CD8-positive, alpha-beta memory T cell (primary cell): ENCODE data around the gene ITPR2. TPM values are rescaled to one million over a fixed set of nuclear protein-coding genes. Genes with fewer than 3 reads are reported as not detected.

Experiments used
- CTCF ChIA-PET: fragments of 350-600 bp; sonication (Branson Sonifier 250); formaldehyde crosslinking; loops from one replicate; lab custom pipeline; 2021; ENCODE audit warnings: antibody characterized with exemption; lab: Charles Lee
- POLR2A ChIA-PET: fragments of 350-600 bp; sonication (Branson Sonifier 250); formaldehyde crosslinking; loops from one replicate; lab custom pipeline; 2021; ENCODE audit warnings: antibody characterized with exemption; lab: Charles Lee
- DNase-seq, 5 donors: peaks; one replicate each; pipeline versions ENCODE4 v3.0.0 to v3.0.0-alpha.2; 2020 to 2022; ENCODE audit warnings: mixed read lengths in 1 of 5
- H3K27ac ChIP-seq: one replicate; pipeline ENCODE4 v1.7.0; 2013; ENCODE audit warnings: low read depth, mild to moderate bottlenecking, low read length, moderate library complexity
- H3K27me3 ChIP-seq: 2 replicates; pipeline ENCODE4 v1.7.0; 2013; ENCODE audit warnings: low read length, mild to moderate bottlenecking; ENCODE audit not compliant: insufficient read depth, poor library complexity, severe bottlenecking
- H3K36me3 ChIP-seq: 2 replicates; pipeline ENCODE4 v1.7.0; 2013; ENCODE audit warnings: mild to moderate bottlenecking, low read length, moderate library complexity; ENCODE audit not compliant: insufficient read depth
- H3K4me1 ChIP-seq: 2 replicates; pipeline ENCODE4 v1.7.0; 2013; ENCODE audit warnings: mild to moderate bottlenecking, low read length, moderate library complexity; ENCODE audit not compliant: insufficient read depth
- H3K4me3 ChIP-seq: 2 replicates; pipeline ENCODE4 v1.7.0; 2013; ENCODE audit warnings: mild to moderate bottlenecking, low read length
- H3K9me3 ChIP-seq: 2 replicates; pipeline ENCODE4 v1.7.0; 2013; ENCODE audit warnings: mild to moderate bottlenecking, low read length
- H3K27ac Mint-ChIP-seq, 8 donors: one replicate each; pipeline ENCODE4 v1.8.0; 2020 to 2021; ENCODE audit warnings: mixed read lengths in 8 of 8, mild to moderate bottlenecking in 6 of 8, inconsistent platforms in 3 of 8, moderate library complexity in 3 of 8
- H3K27me3 Mint-ChIP-seq, 2 donors: one replicate each; pipeline ENCODE4 v1.8.0; 2020 to 2021; ENCODE audit warnings: mixed read lengths in 2 of 2, mild to moderate bottlenecking in 1 of 2, moderate library complexity in 1 of 2
- H3K36me3 Mint-ChIP-seq, 3 donors: one replicate each; pipeline ENCODE4 v1.8.0; 2020 to 2021; ENCODE audit warnings: mixed read lengths in 3 of 3, inconsistent platforms in 1 of 3, mild to moderate bottlenecking in 1 of 3
- H3K4me1 Mint-ChIP-seq, 3 donors: one replicate each; pipeline ENCODE4 v1.8.0; 2020 to 2021; ENCODE audit warnings: mixed read lengths in 3 of 3, inconsistent platforms in 1 of 3, mild to moderate bottlenecking in 1 of 3
- H3K4me3 Mint-ChIP-seq, 7 donors: one replicate each; pipeline ENCODE4 v1.8.0; 2020 to 2021; ENCODE audit warnings: mixed read lengths in 7 of 7, mild to moderate bottlenecking in 6 of 7, moderate library complexity in 4 of 7, inconsistent platforms in 2 of 7
- H3K9me3 Mint-ChIP-seq, 5 donors: one replicate each; pipeline ENCODE4 v1.8.0; 2020 to 2022; ENCODE audit warnings: mixed read lengths in 5 of 5, mild to moderate bottlenecking in 3 of 5, moderate library complexity in 2 of 5, inconsistent platforms in 1 of 5
- polyA plus RNA-seq: library from polyadenylated mRNA; unstranded; fragments of 300-500 nt; fragmentation: Illumina TruSeq; gene quantifications from one replicate; pipeline ENCODE4 v1.2.3, GENCODE V29; 2021
- total RNA-seq, 2 experiments: library from RNA; stranded (reverse); gene quantifications; one replicate each; pipeline ENCODE4 v1.2.3, GENCODE V29; 2021

Gene ITPR2
- total and polyA plus RNA-seq, 3 experiments from 2014 or later, result 13.0 to 29.4 (median 24.0) TPM

- Histone ChIP-seq H3K27ac (no peak overlapping the region), H3K4me3 (no peak overlapping the region), H3K9me3 (no peaks in the 10 kb centered on the region), H3K36me3 (peaks cover 15% of the 10 kb centered on the region), H3K27me3 (no peaks in the 10 kb centered on the region), H3K4me1 (no peaks in the 10 kb centered on the region)
- H3K27ac Mint-ChIP-seq, result peak overlapping the region in 1 of 8 donors; percentile 43
- H3K4me1 Mint-ChIP-seq, result no peaks in the 10 kb centered on the region
- H3K9me3 Mint-ChIP-seq, result no peaks in the 10 kb centered on the region
- CTCF ChIA-PET, result no interaction called here
- POLR2A ChIA-PET, result no interaction called here
- no peak for DNase-seq
- H3K4me3 Mint-ChIP-seq, result no peak overlapping the region
- no peaks in the 10 kb centered on the region for H3K27me3 Mint-ChIP-seq
- H3K36me3 Mint-ChIP-seq, result peaks cover 43 to 79% (median 46%) of the 10 kb centered on the region in 3 donors
Measured at GRCh38 chr12:26622601-26623000, 210.4 kb downstream of the ITPR2 start.

DNA sequence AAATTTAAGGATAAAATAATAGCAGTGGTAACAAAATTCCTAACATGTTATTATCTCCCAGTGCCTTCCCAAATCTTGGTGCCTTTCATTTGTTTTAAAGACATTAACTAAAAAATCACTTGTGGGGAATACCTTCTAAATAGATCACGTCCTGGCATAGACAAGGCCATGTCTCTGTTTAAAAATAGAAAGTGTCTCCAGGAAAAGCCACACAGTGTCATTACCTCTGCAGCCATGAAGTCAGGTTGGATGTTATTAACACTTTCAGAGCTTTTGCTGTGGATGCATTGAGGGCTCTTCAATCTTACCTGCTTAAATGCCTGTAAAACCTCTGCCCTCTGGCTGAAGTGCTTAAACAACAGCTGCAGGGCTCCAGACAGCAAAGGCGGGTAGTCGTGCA, 211.1 kb downstream of the ITPR2 start:
- ChIA-PET CTCF (no interaction called here), POLR2A (no interaction called here)
- no peak for DNase-seq
- H3K27ac ChIP-seq, result no peak overlapping the region
- no peak overlapping the region for H3K4me3 ChIP-seq
- Mint-ChIP-seq H3K4me1 (no peaks in the 10 kb centered on the region), H3K27me3 (no peaks in the 10 kb centered on the region), H3K36me3 (peaks cover 40 to 74% (median 46%) of the 10 kb centered on the region in 3 donors), H3K27ac (no peak overlapping the region), H3K4me3 (no peak overlapping the region), H3K9me3 (no peaks in the 10 kb centered on the region)
- no peaks in the 10 kb centered on the region for H3K27me3 ChIP-seq
- H3K9me3 ChIP-seq, result no peaks in the 10 kb centered on the region
- peaks cover 15% of the 10 kb centered on the region for H3K36me3 ChIP-seq
- H3K4me1 ChIP-seq, result no peaks in the 10 kb centered on the region

- CTCF ChIA-PET, result no interaction called here
Measured at GRCh38 chr12:26620907-26621306, 212.1 kb downstream of the ITPR2 start.

DNA sequence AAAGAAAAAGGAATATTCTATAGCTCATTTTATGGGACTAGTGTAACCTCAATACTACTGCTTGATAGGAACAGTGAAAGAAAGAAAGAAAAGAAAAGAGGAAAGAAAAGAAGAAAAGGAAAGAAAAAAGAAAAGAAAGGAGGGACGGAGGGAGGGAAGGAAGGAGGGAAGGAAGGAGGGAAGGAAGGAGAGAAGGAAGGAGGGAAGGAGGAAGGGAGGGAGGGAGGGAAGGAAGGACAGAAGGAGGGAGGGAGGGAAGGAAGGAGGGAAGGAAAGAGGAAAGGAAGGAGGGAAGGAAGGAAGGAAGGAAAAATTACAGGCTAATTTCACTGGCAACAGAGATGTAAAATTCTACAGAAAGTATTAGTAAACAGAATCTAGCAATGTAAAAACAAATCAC, 215.5 kb downstream of the ITPR2 start:
- Mint-ChIP-seq H3K9me3 (no peaks in the 10 kb centered on the region), H3K27ac (no peak overlapping the region), H3K27me3 (peaks cover 0 to 3% of the 10 kb centered on the region in 2 donors), H3K4me1 (no peaks in the 10 kb centered on the region), H3K4me3 (no peak overlapping the region), H3K36me3 (peaks cover 27 to 50% (median 36%) of the 10 kb centered on the region in 3 donors)
- H3K27ac ChIP-seq, result no peak overlapping the region
- DNase-seq, result no peak
- H3K4me1 ChIP-seq, result no peaks in the 10 kb centered on the region
- H3K4me3 ChIP-seq, result no peak overlapping the region
- ChIA-PET CTCF (no interaction called here), POLR2A (no interaction called here)
- no peaks in the 10 kb centered on the region for H3K27me3 ChIP-seq
- peaks cover 15% of the 10 kb centered on the region for H3K36me3 ChIP-seq
- no peaks in the 10 kb centered on the region for H3K9me3 ChIP-seq

More at GRCh38 chr12:26620907-26621306, 212.1 kb downstream of the ITPR2 start:
- Mint-ChIP-seq H3K4me3 (no peak overlapping the region), H3K27me3 (no peaks in the 10 kb centered on the region), H3K27ac (no peak overlapping the region), H3K4me1 (no peaks in the 10 kb centered on the region), H3K9me3 (no peaks in the 10 kb centered on the region), H3K36me3 (peaks cover 35 to 69% (median 44%) of the 10 kb centered on the region in 3 donors)
- H3K4me3 ChIP-seq, result no peak overlapping the region
- no peak for DNase-seq
- no peaks in the 10 kb centered on the region for H3K27me3 ChIP-seq
- POLR2A ChIA-PET, result no interaction called here
- H3K4me1 ChIP-seq, result no peaks in the 10 kb centered on the region
- no peak overlapping the region for H3K27ac ChIP-seq
- peaks cover 15% of the 10 kb centered on the region for H3K36me3 ChIP-seq
- H3K9me3 ChIP-seq, result no peaks in the 10 kb centered on the region

GRCh38 chr12:26614011-26614616, 218.9 kb downstream of the ITPR2 start:
- Histone ChIP-seq H3K9me3 (no peaks in the 10 kb centered on the region), H3K27ac (no peak overlapping the region), H3K4me3 (no peak overlapping the region), H3K27me3 (no peaks in the 10 kb centered on the region), H3K36me3 (peaks cover 2% of the 10 kb centered on the region), H3K4me1 (no peaks in the 10 kb centered on the region)
- ChIA-PET CTCF (interaction anchor here (0.9 kb wide), 1 partner anchor 522 kb away, joined by 3 read pairs; no protein-coding TSS in a partner anchor), POLR2A (no interaction called here)
- Mint-ChIP-seq H3K27ac (peak overlapping the region in 1 of 8 donors; percentile 22), H3K27me3 (peaks cover 0 to 3% of the 10 kb centered on the region in 2 donors), H3K9me3 (no peaks in the 10 kb centered on the region), H3K4me1 (no peaks in the 10 kb centered on the region), H3K36me3 (peaks cover 17 to 27% (median 24%) of the 10 kb centered on the region in 3 donors), H3K4me3 (no peak overlapping the region)
- no peak for DNase-seq

DNA sequence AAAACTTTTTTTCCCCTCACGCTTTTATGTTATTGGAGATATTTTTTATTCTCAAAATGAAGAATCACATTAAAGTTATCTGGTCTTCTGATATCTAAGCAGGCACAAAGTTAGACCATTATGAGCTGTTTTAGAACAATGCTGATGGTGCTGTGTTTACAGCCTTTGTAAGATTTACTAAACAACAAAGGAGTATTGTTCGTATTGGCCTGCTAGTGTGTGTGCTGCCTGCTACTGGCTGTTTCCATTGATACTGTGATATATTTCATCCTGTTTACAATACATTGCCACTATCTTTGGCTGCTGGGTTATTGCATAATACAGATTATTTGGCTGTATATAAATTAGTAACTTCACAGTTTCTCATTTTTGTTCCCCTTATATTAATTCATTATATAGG, 220.8 kb downstream of the ITPR2 start:
- POLR2A ChIA-PET, result no interaction called here
- no peaks in the 10 kb centered on the region for H3K9me3 ChIP-seq
- CTCF ChIA-PET, result no interaction called here
- H3K9me3 Mint-ChIP-seq, result no peaks in the 10 kb centered on the region
- H3K4me1 Mint-ChIP-seq, result no peaks in the 10 kb centered on the region
- DNase-seq, result no peak
- H3K36me3 Mint-ChIP-seq, result peaks cover 10 to 26% (median 15%) of the 10 kb centered on the region in 3 donors
- H3K4me3 Mint-ChIP-seq, result no peak overlapping the region
- no peak overlapping the region for H3K4me3 ChIP-seq
- H3K27ac ChIP-seq, result no peak overlapping the region
- H3K27ac Mint-ChIP-seq, result no peak overlapping the region
- no peaks in the 10 kb centered on the region for H3K4me1 ChIP-seq
- peaks cover 2% of the 10 kb centered on the region for H3K36me3 ChIP-seq
- H3K27me3 ChIP-seq, result no peaks in the 10 kb centered on the region
- H3K27me3 Mint-ChIP-seq, result peaks cover 0 to 3% of the 10 kb centered on the region in 2 donors

GRCh38 chr12:26611598-26611997, 221.4 kb downstream of the ITPR2 start:
- Mint-ChIP-seq H3K4me3 (no peak overlapping the region), H3K36me3 (peaks cover 4 to 22% (median 13%) of the 10 kb centered on the region in 3 donors), H3K27me3 (peaks cover 0 to 3% of the 10 kb centered on the region in 2 donors), H3K9me3 (no peaks in the 10 kb centered on the region), H3K4me1 (no peaks in the 10 kb centered on the region), H3K27ac (peak overlapping the region in 1 of 8 donors; percentile 5)
- Histone ChIP-seq H3K36me3 (peaks cover 2% of the 10 kb centered on the region), H3K4me1 (no peaks in the 10 kb centered on the region), H3K4me3 (no peak overlapping the region), H3K27me3 (no peaks in the 10 kb centered on the region), H3K27ac (no peak overlapping the region), H3K9me3 (no peaks in the 10 kb centered on the region)
- ChIA-PET POLR2A (no interaction called here), CTCF (no interaction called here)
- DNase-seq, result no peak

- Mint-ChIP-seq H3K4me3 (no peak overlapping the region), H3K27ac (no peak overlapping the region), H3K4me1 (no peaks in the 10 kb centered on the region), H3K9me3 (no peaks in the 10 kb centered on the region), H3K36me3 (peaks cover 3 to 24% (median 13%) of the 10 kb centered on the region in 3 donors), H3K27me3 (peaks cover 0 to 3% of the 10 kb centered on the region in 2 donors)
- ChIA-PET CTCF (no interaction called here), POLR2A (no interaction called here)
- H3K9me3 ChIP-seq, result no peaks in the 10 kb centered on the region
- no peaks in the 10 kb centered on the region for H3K27me3 ChIP-seq
- no peak overlapping the region for H3K4me3 ChIP-seq
- peaks cover 2% of the 10 kb centered on the region for H3K36me3 ChIP-seq
- DNase-seq, result no peak
- no peak overlapping the region for H3K27ac ChIP-seq
- no peaks in the 10 kb centered on the region for H3K4me1 ChIP-seq
Measured at GRCh38 chr12:26610774-26611173, 222.2 kb downstream of the ITPR2 start.
